HG03135 (cell line): ENCODE data around the gene ARHGAP19.
A peak's percentile ranks its signal among the peaks of the same experiment; 100 is the strongest.
"Not testable (repeated sequence)": the region's sequence is repeated elsewhere in the genome, so short reads cannot be mapped to it uniquely, and the experiment has no call there.

Experiments used
- ATAC-seq: cut with Tn5 transposase; IDR thresholded peaks from one replicate; pipeline ENCODE4 v1.9.1; 2021; ENCODE audit warnings: mild to moderate bottlenecking, moderate library complexity; ENCODE audit not compliant: unreplicated experiment

Gene ARHGAP19

GRCh38 chr10:97321804-97322190 lies 29.4 kb upstream of the ARHGAP19 start:
- ATAC-seq = no peak

- ATAC-seq = no peak
These were observed 28.8 kb upstream of the ARHGAP19 start for GRCh38 chr10:97321032-97321803.

- ATAC-seq = no peak
These were observed 28.1 kb upstream of the ARHGAP19 start for GRCh38 chr10:97320480-97321031.

GRCh38 chr10:97319671-97320479 lies 27.4 kb upstream of the ARHGAP19 start:
- peak; percentile 40 for ATAC-seq

GRCh38 chr10:97318772-97319651 lies 26.6 kb upstream of the ARHGAP19 start, which contains the start of gene FRAT1:
Gene FRAT1 (plus strand): TSS chr10:97319271. CDS start chr10:97319454, 183 bp downstream.
- ATAC-seq = peak; percentile 78

- ATAC-seq = no peak
These were observed 22.2 kb upstream of the ARHGAP19 start for GRCh38 chr10:97314671-97315070.

- ATAC-seq = no peak
These were observed 20.5 kb upstream of the ARHGAP19 start for GRCh38 chr10:97312897-97313296.

GRCh38 chr10:97311111-97311626 lies 18.7 kb upstream of the ARHGAP19 start:
- ATAC-seq = no peak

- ATAC-seq = no peak
These were observed 15.7 kb upstream of the ARHGAP19 start for GRCh38 chr10:97307866-97308780.

GRCh38 chr10:97307441-97307840 lies 15.0 kb upstream of the ARHGAP19 start:
- no peak for ATAC-seq

- no peak for ATAC-seq
These were observed 9.8 kb upstream of the ARHGAP19 start for GRCh38 chr10:97302088-97302791.

GRCh38 chr10:97300980-97301379 lies 8.5 kb upstream of the ARHGAP19 start:
- ATAC-seq = no peak

- no peak for ATAC-seq
These were observed 5.8 kb upstream of the ARHGAP19 start for GRCh38 chr10:97298223-97298571.

GRCh38 chr10:97297556-97298222 lies 5.3 kb upstream of the ARHGAP19 start:
- no peak for ATAC-seq

GRCh38 chr10:97292862-97293198 lies 393 bp upstream of the ARHGAP19 start:
- no peak for ATAC-seq

GRCh38 chr10:97291357-97292096 lies 910 bp downstream of the ARHGAP19 start:
- no peak for ATAC-seq

- not testable (repeated sequence) for ATAC-seq
These were observed 1.7 kb downstream of the ARHGAP19 start for GRCh38 chr10:97290576-97291356.
